Duodenal mucosa (tissue), 2 donors: ENCODE measurements around the gene DIAPH2.

Experiments used
- H3K27ac ChIP-seq: one replicate; pipeline ENCODE4 v1.7.0; 2013; ENCODE audit warnings: low read depth, low read length
- H3K27me3 ChIP-seq, 2 donors: one replicate each; pipeline ENCODE4 v1.7.0; 2013; ENCODE audit warnings: low read length in 2 of 2, control low read depth in 1 of 2; ENCODE audit not compliant: insufficient read depth in 2 of 2, control insufficient read depth in 1 of 2
- H3K36me3 ChIP-seq, 2 donors: one replicate each; pipeline ENCODE4 v1.7.0; 2013; ENCODE audit warnings: low read length in 2 of 2, control low read depth in 1 of 2; ENCODE audit not compliant: insufficient read depth in 2 of 2, control insufficient read depth in 1 of 2
- H3K4me1 ChIP-seq, 2 donors: one replicate each; pipeline ENCODE4 v1.7.0; 2013; ENCODE audit warnings: low read length in 2 of 2, control low read depth in 1 of 2; ENCODE audit not compliant: insufficient read depth in 2 of 2, control insufficient read depth in 1 of 2
- H3K4me3 ChIP-seq, 2 donors: one replicate each; pipeline ENCODE4 v1.7.0; 2013; ENCODE audit warnings: low read length in 2 of 2, low read depth in 1 of 2
- H3K9ac ChIP-seq, 2 donors: one replicate each; pipeline ENCODE4 v1.7.0; 2013; ENCODE audit warnings: low read length in 2 of 2, low read depth in 1 of 2
- H3K9me3 ChIP-seq, 2 donors: one replicate each; pipeline ENCODE4 v1.7.0; 2013; ENCODE audit warnings: low read length in 2 of 2, control low read depth in 1 of 2; ENCODE audit not compliant: control insufficient read depth in 1 of 2

Gene DIAPH2

GRCh38 chrX:97633798-97634197, 949.2 kb downstream of the DIAPH2 start:
- Histone ChIP-seq H3K9ac (no peak overlapping the region), H3K4me3 (no peak overlapping the region), H3K36me3 (no peaks in the 10 kb centered on the region), H3K9me3 (no peaks in the 10 kb centered on the region), H3K27ac (no peak overlapping the region), H3K4me1 (no peaks in the 10 kb centered on the region), H3K27me3 (no peaks in the 10 kb centered on the region)

GRCh38 chrX:97636473-97637140, 952.0 kb downstream of the DIAPH2 start:
- no peaks in the 10 kb centered on the region for H3K4me1 ChIP-seq
- no peaks in the 10 kb centered on the region for H3K36me3 ChIP-seq
- H3K9me3 ChIP-seq, result no peaks in the 10 kb centered on the region
- H3K27me3 ChIP-seq, result no peaks in the 10 kb centered on the region
- H3K9ac ChIP-seq, result no peak overlapping the region
- H3K4me3 ChIP-seq, result no peak overlapping the region
- H3K27ac ChIP-seq, result no peak overlapping the region

- no peaks in the 10 kb centered on the region for H3K27me3 ChIP-seq
- H3K36me3 ChIP-seq, result no peaks in the 10 kb centered on the region
- no peak overlapping the region for H3K4me3 ChIP-seq
- no peaks in the 10 kb centered on the region for H3K4me1 ChIP-seq
- no peak overlapping the region for H3K27ac ChIP-seq
- no peaks in the 10 kb centered on the region for H3K9me3 ChIP-seq
- H3K9ac ChIP-seq, result no peak overlapping the region
Measured at GRCh38 chrX:97637289-97637688, 952.6 kb downstream of the DIAPH2 start.

GRCh38 chrX:97638621-97639020, 954.0 kb downstream of the DIAPH2 start:
- Histone ChIP-seq H3K4me3 (no peak overlapping the region), H3K4me1 (no peaks in the 10 kb centered on the region), H3K36me3 (no peaks in the 10 kb centered on the region), H3K9ac (no peak overlapping the region), H3K27me3 (no peaks in the 10 kb centered on the region), H3K27ac (no peak overlapping the region), H3K9me3 (no peaks in the 10 kb centered on the region)

- H3K4me3 ChIP-seq, result no peak overlapping the region
- H3K27me3 ChIP-seq, result no peaks in the 10 kb centered on the region
- H3K4me1 ChIP-seq, result no peaks in the 10 kb centered on the region
- H3K27ac ChIP-seq, result no peak overlapping the region
- H3K9ac ChIP-seq, result no peak overlapping the region
- H3K9me3 ChIP-seq, result no peaks in the 10 kb centered on the region
- no peaks in the 10 kb centered on the region for H3K36me3 ChIP-seq
Measured at GRCh38 chrX:97639526-97639925, 954.9 kb downstream of the DIAPH2 start.
